NCI-H2227 treated with DMSO at 0.1 percent for 48 hours (cell line): ENCODE results near the gene BGLAP.
A peak's percentile ranks its signal among the peaks of the same experiment; 100 is the strongest.
"Not testable (repeated sequence)": the region's sequence is repeated elsewhere in the genome, so short reads cannot be mapped to it uniquely, and the experiment has no call there.

Experiments used
- DNase-seq: peaks from one replicate; lab custom pipeline; 2025; lab: John Stamatoyannopoulos, UW

Gene BGLAP

DNA sequence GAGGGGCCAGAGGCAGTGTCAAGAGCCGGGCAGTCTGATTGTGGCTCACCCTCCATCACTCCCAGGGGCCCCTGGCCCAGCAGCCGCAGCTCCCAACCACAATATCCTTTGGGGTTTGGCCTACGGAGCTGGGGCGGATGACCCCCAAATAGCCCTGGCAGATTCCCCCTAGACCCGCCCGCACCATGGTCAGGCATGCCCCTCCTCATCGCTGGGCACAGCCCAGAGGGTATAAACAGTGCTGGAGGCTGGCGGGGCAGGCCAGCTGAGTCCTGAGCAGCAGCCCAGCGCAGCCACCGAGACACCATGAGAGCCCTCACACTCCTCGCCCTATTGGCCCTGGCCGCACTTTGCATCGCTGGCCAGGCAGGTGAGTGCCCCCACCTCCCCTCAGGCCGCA, at the start of gene BGLAP:
Gene BGLAP (plus strand): TSS at position 259 of the 400 bp plus-strand sequence. CDS start 48 bp downstream, at position 307.
- no peak for DNase-seq

DNA sequence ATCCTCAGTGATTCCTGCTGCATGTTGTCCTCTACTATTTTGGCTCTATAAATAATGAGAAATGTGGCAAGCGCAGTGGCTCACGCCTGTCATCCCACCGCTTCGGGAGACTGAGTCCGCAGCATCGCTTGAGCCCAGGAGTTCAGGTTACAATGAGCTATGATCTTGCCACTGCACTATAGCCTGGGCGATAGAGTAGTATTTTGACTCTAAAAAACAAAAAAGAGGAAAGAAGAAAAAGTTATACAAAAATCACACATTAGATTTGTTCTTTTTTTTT, 48.8 kb upstream of the BGLAP start:
- DNase-seq: no peak

DNA sequence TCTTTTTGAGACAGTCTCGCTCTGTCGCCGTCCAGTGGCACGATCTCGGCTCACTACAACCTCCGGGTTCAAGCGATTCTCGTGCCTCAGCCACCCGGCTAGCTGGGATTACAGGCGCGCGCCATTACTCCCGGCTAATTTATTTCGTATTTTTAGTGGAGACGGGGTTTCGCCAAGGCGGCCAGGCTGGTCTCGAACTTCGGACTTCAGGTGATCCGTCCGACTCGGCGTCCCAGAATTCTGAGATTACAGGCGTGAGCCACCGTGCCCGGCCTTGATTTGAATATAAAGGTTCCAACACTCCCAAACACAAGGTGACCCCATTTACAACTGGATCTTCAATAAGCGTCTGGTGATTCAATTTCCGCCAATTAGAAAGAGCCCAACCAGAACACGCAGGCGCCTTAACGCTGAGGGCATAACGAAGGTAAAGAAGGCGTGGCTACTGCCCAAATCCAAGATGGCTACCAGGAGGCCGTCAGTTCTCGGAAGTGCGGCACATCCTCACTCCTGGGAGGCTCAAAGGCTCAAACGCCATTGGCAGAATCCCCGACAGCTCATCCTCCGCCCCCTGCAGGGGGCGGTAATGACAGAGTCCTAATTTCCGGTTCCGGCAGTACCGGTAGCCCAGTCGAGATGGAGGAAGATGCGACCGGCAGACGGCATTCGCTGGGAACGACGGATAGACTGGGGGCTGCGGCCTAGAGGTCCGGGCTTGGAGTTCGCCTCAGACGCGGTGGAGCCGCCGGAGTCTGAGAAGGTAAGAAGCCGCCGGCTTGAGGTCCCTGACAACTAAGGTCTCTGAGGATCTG, 48.3 kb upstream of the BGLAP start, which contains the start of gene SLC25A44:
Gene SLC25A44 (plus strand): TSS at position 617 of the 812 bp plus-strand sequence. CDS start 5,744 bp downstream, outside the sequence.
- DNase-seq: peak; percentile 99

DNA sequence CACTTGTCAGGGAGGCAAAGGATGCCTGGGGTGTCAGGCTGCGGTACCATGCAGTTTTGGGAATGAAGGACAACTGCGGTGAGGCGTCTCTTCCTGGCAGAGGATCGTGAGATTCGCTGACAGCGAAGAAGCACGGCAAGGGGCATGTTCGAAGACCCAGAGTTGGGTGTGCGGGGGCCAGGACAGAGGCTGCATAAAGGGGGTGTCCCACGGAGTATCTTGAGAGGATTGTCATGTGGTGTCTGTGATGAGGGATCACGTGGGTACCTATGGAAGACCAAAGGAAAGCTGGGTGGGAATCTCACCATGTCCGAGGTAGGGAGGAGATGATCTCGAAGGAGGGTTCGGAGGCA, 47.7 kb upstream of the BGLAP start:
- DNase-seq: no peak

DNA sequence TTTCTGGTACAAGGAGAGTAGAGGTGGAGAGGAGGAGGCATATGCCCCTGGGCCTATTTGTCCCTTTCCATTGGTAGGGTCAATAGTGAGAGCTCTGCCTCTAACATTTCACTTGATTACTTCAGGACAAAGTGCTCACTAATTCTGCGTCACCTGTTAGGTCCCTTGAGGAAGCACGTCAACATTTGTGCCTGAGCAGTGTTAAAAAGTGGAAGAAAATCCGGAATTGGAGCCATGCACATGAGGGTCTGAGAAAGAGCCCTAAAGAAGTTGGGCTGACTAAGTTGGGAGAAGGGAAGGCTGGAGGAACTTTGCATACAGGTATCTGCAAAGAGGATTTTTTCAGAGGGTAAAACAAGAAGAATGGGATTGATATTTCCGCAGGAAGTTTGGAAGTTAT, 46.1 kb upstream of the BGLAP start:
- no peak for DNase-seq

DNA sequence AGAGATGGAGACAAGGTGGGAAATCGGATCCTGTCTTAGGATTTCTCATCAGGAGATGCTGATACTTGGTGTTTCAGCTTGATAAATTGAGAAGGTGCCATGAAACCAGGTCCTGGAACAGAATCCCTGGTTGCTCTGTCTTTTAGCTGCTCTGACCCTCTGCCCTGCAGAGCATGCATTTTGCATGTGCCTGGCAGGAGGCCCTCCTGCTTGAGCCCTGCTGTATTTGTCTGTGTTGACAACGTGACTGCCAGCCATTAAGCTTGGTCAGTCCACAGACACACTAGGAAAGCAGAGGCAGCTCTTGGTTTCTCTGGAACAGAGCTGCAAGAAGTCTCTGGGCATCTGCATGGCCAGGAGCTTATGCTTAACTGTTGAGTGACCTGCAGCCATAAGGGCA, 45.5 kb upstream of the BGLAP start:
- no peak for DNase-seq

DNA sequence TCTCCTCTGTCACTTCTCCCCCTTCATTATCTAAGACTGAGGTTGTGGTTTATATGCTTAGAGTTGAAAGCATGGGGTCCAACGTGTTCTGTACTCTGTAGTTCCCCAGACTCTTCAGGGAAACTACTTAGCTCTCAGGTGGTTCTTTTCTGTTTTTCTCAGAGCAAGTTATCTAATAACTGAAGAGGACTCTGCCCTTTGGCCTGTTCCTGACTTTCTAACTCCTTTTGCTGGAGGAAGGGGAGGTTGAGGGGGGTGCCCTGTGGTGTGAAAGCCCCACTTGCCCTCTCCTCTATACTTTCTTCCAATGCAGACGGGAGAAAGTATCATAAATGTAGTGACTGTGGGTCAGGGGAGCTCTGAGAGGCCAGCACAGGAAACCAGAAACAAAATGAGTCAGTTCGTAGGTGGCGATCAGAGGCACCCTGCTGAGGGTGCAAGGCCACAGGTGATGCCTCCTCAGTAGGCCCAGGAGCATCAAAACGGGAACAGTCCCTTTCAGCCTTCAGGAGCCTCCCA, 43.1 kb upstream of the BGLAP start:
- DNase-seq: no peak

DNA sequence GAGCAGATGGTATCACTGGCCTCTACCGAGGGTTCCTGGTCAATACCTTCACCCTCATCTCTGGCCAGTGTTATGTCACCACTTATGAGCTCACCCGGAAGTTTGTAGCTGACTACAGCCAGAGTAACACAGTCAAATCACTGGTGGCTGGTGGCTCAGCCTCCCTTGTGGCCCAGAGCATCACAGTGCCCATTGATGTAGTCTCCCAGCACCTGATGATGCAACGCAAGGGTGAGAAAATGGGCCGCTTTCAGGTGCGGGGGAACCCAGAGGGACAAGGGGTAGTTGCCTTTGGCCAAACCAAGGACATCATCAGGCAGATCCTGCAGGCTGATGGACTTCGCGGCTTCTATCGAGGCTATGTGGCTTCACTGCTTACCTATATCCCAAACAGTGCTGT, 41.9 kb upstream of the BGLAP start:
- no peak for DNase-seq

DNA sequence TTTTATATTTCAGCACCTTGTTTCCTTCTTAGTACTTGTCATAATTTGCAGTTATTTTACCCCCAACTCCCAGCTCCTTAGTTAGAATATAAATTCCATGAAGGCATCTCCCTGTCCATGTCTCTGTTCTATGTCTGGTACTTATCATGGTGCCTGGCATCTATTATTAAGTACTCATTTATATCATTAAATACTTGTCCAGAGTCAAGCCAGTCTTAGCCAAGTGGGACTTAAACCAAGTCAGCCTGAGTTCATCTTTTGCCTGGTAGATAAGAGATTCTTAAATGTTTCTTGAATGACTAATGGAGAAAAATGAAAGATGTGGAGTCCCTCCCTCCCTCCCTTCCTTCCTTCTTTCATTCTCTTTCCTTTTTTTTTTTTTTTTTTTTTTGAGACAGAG, 38.7 kb upstream of the BGLAP start:
- no peak for DNase-seq

DNA sequence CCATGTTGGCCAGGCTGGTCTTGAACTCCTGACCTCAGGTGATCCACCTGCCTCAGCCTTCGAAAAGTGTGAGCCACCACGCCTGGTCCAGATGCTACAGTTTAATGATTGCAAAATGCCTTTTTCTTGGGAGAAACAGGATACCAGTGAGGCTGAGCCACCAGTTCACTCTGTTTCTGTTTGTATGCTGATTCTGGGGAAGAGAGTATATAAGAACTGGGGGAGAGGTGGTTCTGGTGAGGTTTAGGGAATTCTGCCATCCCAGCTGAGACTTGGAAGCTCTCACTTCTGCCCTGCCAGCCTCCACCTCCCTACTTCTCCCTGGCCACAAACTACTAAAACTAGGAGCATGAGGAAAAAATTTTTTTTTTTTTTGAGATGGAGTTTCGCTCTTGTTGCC, 37.3 kb upstream of the BGLAP start:
- no peak for DNase-seq

DNA sequence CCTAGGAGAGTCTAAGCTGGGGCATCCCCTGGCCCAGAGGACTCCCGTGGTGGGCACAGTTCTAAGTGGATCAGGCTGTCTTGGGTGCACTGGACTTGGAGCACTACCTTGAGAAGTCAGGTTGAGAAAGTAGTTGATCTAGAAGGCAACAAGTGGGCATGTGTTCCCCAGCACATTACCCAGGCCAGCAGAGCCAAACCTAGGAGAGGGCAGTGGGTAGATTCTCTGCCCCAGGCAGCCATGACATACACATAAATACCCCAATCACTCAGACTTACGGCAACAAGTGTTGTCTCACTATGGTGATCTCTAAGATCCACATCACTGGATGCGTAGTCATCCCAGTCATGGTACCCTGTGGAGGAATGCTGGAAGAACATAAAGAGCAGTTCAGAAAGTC, 30.7 kb upstream of the BGLAP start:
- no peak for DNase-seq

DNA sequence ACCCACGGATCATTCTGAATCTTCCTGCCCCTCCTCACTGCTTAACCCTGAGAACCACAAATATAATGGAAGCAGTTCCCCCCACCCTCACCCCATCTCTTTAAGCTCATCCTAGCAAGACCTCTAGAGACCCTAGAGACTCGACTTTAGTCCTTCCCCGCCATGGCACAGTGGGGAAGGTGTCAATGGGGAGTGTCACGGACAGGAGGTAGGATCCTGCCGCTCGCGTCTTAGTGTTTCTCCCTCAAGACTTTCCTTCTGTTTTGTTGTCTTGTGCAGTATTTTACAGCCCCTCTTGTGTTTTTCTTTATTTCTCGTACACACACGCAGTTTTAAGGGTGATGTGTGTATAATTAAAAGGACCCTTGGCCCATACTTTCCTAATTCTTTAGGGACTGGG, 29.9 kb upstream of the BGLAP start:
- DNase-seq: no peak

DNA sequence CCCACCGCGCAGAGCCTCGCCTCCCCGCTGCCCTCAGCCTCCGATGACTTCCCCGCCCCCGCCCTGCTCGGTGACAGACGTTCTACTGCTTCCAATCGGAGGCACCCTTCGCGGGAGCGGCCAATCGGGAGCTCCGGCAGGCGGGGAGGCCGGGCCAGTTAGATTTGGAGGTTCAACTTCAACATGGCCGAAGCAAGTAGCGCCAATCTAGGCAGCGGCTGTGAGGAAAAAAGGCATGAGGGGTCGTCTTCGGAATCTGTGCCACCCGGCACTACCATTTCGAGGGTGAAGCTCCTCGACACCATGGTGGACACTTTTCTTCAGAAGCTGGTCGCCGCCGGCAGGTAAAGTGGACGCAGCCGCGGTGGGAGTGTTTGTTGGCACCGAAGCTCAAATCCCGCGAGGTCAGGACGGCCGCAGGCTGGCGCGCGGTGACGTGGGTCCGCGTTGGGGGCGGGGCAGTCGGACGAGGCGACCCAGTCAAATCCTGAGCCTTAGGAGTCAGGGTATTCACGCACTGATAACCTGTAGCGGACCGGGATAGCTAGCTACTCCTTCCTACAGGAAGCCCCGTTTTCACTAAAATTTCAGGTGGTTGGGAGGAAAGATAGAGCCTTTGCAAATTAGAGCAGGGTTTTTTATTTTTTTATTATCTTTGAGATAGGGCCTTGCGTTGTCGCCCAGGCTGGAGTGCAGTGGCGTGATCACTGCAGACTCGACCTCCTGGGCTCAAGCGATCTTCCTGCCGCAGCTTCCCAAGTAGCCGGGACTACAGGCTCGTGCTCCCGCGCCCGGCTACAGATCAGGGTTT, 28.9 kb upstream of the BGLAP start, which contains the start of gene PMF1:
Gene PMF1 (plus strand): TSS at position 175 of the 811 bp plus-strand sequence. CDS start 9 bp downstream, at position 184.
- DNase-seq: peak; percentile 99

DNA sequence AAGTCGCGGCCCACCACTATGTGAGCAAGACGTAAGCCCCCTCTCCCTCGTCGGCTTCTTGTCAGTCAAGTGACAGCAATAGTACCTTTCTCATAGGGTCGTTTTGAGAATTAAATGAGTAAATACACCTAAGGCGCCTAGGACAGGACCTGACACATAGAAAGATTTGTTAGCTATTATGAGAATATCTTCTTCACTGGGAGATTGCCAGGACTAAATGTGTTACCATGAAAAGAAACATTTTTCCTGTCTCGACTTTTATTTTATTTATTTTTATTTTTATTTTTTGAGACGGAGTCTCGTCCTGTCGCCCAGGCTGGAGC, 28.4 kb upstream of the BGLAP start:
- DNase-seq: no peak

DNA sequence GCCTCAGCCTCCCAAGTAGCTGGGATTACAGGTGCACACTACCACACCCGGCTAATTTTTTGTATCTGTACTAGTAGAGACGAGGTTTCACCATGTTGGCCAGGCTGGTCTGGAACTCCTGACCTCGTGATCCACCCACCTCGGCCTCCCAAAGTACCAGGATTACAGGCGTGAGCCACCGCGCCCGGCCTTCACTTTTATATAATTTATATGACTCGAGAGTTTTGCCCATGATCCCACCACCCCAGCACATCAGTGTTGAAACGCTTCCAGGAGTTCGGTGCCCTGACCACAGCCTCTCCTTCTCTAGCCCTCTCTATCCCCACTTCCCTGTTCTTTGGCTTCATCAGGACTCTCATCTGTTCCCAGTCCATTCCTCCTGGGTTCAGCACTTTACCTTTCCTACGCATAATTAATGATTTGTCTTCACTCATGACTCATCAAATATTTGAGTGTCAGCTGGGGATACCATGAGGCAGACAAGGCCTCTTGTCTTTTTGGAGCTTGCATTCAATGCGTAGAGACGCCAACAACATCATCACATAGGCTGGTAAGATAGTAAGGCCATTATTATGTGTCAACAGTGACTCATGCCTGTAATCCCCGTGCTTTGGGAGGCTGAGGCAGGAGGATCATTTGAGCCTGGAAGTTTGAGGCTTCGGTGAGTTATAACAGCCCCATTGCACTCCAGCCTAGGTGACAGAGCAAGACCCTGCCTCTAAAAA, 27.8 kb upstream of the BGLAP start:
- DNase-seq: no peak

DNA sequence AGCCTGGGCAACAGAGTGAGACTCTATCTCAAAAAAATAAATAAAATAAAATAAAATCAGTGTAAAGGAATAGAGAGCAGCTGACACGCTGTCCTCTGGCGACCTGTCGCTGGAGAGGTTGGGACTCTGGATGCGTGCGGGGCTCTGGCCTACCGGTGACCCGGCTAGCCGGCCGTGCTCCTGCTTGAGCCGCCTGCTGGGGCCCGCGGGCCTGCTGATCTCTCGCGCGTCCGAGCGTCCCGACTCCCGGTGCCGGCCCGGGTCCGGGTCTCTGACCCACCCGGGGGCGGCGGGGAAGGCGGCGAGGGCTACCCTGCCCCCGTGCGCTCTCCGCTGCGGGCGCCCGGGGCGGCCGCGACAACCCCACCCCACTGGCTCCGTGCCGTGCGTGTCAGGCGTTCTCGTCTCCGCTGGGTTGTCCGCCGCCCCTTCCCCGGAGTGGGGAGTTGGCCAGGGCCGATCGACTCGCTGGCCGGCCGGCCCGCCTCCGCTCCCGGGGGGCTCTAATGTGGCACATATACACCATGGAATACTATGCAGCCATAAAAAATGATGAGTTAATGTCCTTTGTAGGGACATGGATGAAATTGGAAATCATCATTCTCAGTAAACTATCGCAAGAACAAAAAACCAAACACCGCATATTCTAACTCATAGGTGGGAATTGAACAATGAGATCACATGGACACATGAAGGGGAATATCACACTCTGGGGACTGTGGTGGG, 25.5 kb upstream of the BGLAP start:
- DNase-seq: not testable (repeated sequence)

DNA sequence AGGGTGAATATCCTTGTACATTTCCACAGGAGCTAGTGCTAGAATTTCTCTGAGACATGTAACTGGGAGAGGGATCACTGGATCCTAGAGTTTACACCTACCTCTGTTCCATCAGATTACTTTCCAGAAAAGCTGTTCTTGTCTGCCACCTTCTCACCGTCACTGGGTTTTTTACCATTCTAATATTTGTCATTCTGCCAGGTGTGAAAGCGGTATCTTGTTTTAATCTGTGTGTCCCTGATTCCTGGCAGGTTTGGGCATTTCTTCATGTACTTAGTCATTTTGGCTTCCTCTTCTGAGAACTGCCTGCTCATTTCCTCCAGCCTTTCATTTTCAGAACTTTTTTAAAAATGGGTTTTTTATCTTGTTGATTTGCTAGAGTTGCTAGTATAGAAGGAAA, 24.1 kb upstream of the BGLAP start:
- DNase-seq: no peak

DNA sequence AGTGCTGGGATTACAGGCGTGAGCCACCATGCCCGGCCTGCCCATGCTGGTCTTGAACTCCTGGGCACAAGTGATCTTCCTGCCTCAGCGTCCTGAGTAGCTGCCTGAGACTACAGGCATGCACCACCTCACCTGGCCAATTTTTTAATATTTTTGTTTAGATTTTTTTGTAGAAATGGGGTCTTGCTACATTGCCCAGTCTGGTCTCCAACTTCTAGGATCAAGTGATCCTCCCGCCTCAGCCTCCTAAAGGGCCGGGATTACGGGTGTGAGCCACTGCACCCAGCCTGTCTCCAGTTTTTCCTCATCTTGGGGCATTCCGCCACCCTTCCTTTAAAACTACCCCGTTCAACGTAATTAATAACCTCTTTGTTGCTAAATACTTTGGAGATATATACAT, 21.8 kb upstream of the BGLAP start:
- no peak for DNase-seq

DNA sequence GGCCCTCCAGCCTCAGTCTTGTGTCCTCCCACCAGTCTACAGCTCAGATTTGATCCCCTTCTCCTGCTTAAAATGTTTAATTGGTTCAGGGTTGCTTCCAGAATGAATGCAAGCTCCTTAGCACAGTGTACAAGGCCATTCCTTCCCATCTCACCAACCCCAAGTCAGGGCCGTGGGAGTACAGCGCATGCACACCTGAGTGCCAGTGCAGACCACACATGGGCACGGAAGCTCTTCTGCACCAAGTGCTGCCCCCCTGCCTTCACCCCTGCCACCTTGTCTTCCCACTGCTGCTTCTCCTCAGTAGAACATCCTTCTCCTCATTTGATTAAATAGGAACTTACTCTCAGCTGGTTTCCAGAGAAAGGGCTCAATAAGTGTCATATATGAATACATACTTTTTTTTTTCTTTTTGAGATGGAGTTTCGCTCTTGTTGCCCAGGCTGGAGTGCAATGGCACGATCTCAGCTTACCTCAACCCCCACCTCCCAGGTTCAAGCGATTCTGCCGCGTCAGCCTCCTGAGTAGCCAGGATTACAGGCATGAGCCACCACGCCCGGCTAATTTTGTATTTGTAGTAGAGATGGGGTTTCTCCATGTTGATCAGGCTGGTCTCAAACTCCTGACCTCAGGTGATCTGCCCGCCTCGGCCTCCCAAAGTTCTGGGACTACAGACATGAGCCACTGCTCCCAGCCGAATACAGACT, 19.8 kb upstream of the BGLAP start:
- DNase-seq: no peak

DNA sequence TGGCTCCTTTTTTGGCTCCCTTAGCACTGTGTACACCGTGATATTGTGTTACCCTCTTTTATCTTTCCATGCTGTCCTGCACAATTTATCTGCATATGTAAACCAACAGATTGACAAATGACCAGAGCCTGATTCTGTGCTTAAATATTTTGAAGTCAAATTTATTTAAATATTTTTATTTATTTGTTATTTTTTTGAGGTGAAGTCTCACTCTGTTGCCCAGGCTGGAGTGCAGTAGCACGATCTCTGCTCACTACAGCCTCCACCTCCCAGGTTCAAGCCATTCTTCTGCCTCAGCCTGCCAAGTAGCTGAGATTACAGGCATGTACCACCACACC, 16.3 kb upstream of the BGLAP start:
- DNase-seq: no peak

DNA sequence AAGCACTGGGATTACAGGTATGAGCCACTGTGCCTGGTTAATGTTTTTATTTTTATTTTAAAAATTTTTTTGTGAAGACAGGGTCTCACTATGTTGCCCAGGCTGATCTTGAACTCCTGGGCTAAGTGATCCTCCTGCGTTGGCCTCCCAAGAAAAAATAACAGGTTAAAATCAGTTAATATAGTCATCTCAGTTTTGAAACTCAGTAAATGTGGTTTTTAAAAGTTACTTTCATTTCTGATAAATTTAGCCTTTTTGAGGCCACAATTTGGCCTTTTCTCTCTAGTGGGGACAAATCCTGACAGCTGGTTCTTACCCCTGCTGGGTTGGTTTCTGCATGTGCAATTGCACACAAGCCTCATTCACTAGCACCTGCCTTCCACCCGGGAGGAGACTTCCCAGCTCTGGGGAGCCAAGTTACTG, 15.9 kb upstream of the BGLAP start:
- no peak for DNase-seq
